Purkinje cell (primary cell): ENCODE data around the gene INSL6. TPM values are rescaled to one million over a fixed set of nuclear protein-coding genes. Genes with fewer than 3 reads are reported as not detected.

Experiments
- polyA plus RNA-seq: library from polyadenylated mRNA; unstranded; fragments of >200 nt; fragmentation: Nextera tagmentation; gene quantifications from 2 replicates; pipeline ENCODE4 v1.2.1, GENCODE V29; 2014

INSL6 gene, protein sequence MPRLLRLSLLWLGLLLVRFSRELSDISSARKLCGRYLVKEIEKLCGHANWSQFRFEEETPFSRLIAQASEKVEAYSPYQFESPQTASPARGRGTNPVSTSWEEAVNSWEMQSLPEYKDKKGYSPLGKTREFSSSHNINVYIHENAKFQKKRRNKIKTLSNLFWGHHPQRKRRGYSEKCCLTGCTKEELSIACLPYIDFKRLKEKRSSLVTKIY
- 2.3 TPM in 1 of 2 replicates, not detected in the other for polyA plus RNA-seq

GRCh38 chr9:5185220-5185840 is at the start of gene INSL6:
TSS of gene INSL6 (minus strand) at chr9:5185639. CDS start at chr9:5185602, 37 bp downstream.

DNA sequence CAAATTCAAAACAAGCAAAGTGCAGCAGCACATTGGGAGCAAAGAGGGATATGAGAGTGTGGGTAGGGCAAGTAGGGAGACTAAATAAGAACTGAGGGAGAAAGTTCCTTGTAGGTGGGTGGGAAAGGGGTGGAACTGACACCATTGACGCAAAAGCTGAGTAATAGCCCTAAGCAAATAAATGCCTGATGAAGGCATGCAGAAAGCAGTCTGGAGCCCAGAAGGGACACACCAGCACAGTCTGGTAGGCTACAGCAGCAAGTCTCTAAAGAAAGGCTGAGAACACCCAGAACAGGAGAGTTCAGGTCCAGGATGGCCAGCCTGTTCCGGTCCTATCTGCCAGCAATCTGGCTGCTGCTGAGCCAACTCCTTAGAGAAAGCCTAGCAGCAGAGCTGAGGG is 45.8 kb upstream of the INSL6 start, which contains the start of gene INSL4:
INSL4 (plus strand) TSS at position 208 of the 400 bp plus-strand sequence; CDS start at position 313, 105 bp downstream.

Other genes with a start within 250 kb of the INSL6 start
- 4.8 and 15.3 TPM in 2 replicates for gene JAK2, start 200.4 kb downstream of the INSL6 start, polyA plus RNA-seq
- not detected in 2 replicates for gene INSL4, start 45.8 kb upstream of the INSL6 start, polyA plus RNA-seq
- 1.8 TPM in 1 of 2 replicates, not detected in the other for gene RLN2, start 119.1 kb upstream of the INSL6 start, polyA plus RNA-seq
- not detected in 2 replicates for gene RLN1, start 154.2 kb upstream of the INSL6 start, polyA plus RNA-seq